Heart left ventricle (tissue), 16 donors: ENCODE data around the gene ALCAM. TPM values are rescaled to one million over a fixed set of nuclear protein-coding genes. Genes with fewer than 3 reads are reported as not detected.

Experiments
- ATAC-seq, 4 donors: fragments of 200-7000 bp; cut with Tn5 transposase; one replicate each; pipeline ENCODE4 v1.9.1; 2020 to 2022; ENCODE audit warnings: moderate library complexity in 4 of 4, mild to moderate bottlenecking in 3 of 4, moderate number of reproducible peaks in 1 of 4
- DNase-seq, 5 donors: peaks; one replicate each; pipeline ENCODE4 v3.0.0-alpha.2; 2020
- H3K27ac ChIP-seq, 12 donors: fragments of 200-600 bp; sonication (generic) in 4 of 12; one replicate each; pipeline versions ENCODE4 v1.5.0 to v1.8.0; 2016 to 2022; ENCODE audit warnings: mild to moderate bottlenecking in 2 of 12
- H3K27me3 ChIP-seq, 9 donors: fragments of 200-600 bp; sonication (generic) in 2 of 9; one replicate each; pipeline versions ENCODE4 v1.5.1 to v1.8.0; 2016 to 2022; ENCODE audit warnings: mild to moderate bottlenecking in 3 of 9
- H3K36me3 ChIP-seq, 9 donors: fragments of 200-600 bp; sonication (generic) in 2 of 9; one replicate each; pipeline versions ENCODE4 v1.5.0 to v1.8.0; 2018 to 2022; ENCODE audit warnings: mild to moderate bottlenecking in 2 of 9
- H3K4me1 ChIP-seq, 12 donors: fragments of 200-600 bp; sonication (generic) in 4 of 12; one replicate each; pipeline versions ENCODE4 v1.5.0 to v1.8.0; 2016 to 2022; ENCODE audit warnings: mild to moderate bottlenecking in 3 of 12
- H3K4me3 ChIP-seq, 12 donors: fragments of 200-600 bp; sonication (generic) in 4 of 12; one replicate each; pipeline versions ENCODE4 v1.5.0 to v1.8.0; 2017 to 2022; ENCODE audit warnings: mild to moderate bottlenecking in 9 of 12, moderate library complexity in 4 of 12
- H3K9me3 ChIP-seq, 12 donors: fragments of 200-600 bp; sonication (generic) in 4 of 12; one replicate each; pipeline versions ENCODE4 v1.5.0 to v1.8.0; 2016 to 2022; ENCODE audit warnings: mild to moderate bottlenecking in 1 of 12
- CTCF ChIP-seq, 12 donors: fragments of 200-600 bp; sonication (generic) in 4 of 12; IDR thresholded peaks; one replicate each; pipeline versions ENCODE4 v1.5.0 to v1.8.0; 2018 to 2022; ENCODE audit warnings: antibody characterized with exemption in 12 of 12, mild to moderate bottlenecking in 5 of 12
- POLR2A ChIP-seq, 2 donors: fragments of 450-650 bp; IDR thresholded peaks; one replicate each; pipeline ENCODE4 v1.6.1; 2017; ENCODE audit warnings: antibody characterized with exemption in 2 of 2, mild to moderate bottlenecking in 2 of 2, moderate library complexity in 2 of 2
- WGBS, 4 donors: extraction: QIAGEN DNeasy Blood & Tissue Kit in 2 of 4; methylation state at CpG; one replicate each; pipeline versions ENCODE4 v1.1.5 to v1.1.7; 2013 to 2018; 5-methylcytosine and 5-hydroxymethylcytosine counted together
- intact Hi-C, 10 donors: fragments of 100-400 bp; cut with DNase I; formaldehyde crosslinking; loops; one replicate each; pipeline versions ENCODE4 v1.11.1 to v1.14.2; 2022
- polyA plus RNA-seq, 2 donors: library from polyadenylated mRNA; stranded (reverse); fragments of 200-250 nt; gene quantifications; one replicate each; pipeline ENCODE4 v1.2.3, GENCODE V29; 2013
- total RNA-seq, 9 donors: library from RNA; depleted of rRNA in 2 of 9; stranded (reverse); fragments of >200 nt in 2 of 9; fragmentation: NEBNext Ultra II Directional in 3 of 9; extraction: Animal tissue kit (Norgen Biotek cat#: 25700) in 3 of 9; gene quantifications; one replicate each; pipeline versions ENCODE4 v1.1.0 to v1.2.4, GENCODE V29; 2016 to 2023
- donor health status: ischemic (EF 13 %, LVEDD 7.1; RV severe dilation, severe dysfunction).
- donor health status: healthy with polysubstance abuse.
- donor health status: DM: no; HTN: yes; CAD: no.
- donor health status: DM: no; HTN: no; CAD: no.
- donor health status: ischemic (EF 25% LVEDD 6.9; RV normal size, moderate dysfunction).
- donor health status: ischemic (EF 25% LVEDD 5.7; RV mildly dilated, moderate dysfunction).
- donor health status: healthy.
- donor health status: DM: yes; HTN: yes; CAD: no.
- donor health status: ischemic (EF 35%, LVEDD 5.7; RV mildly dilated, moderate dysfunction).
- donor health status: nonischemic (EF 11% LVEDD 7.7; RV severe dilation, severe dysfunction).
- donor health status: DM: yes; HTN: yes; CAD: no.
- donor health status: PGD.
- donor health status: ischemic (EF 29% LVEDD 5.4; RV normal size, mild dysfunction).
- donor health status: nonischemic (EF 23%, LVEDD 6.1; RV moderate dilation, normal function).

The ALCAM gene
- total and polyA plus RNA-seq, 11 donors, result 0.91 to 19.9 (median 5.5) TPM

- intact Hi-C loops, result no loop called here
- no peak for DNase-seq
- H3K4me1 ChIP-seq, result no peaks in the 10 kb centered on the region
- H3K36me3 ChIP-seq, result no peaks in the 10 kb centered on the region
- no peak for ATAC-seq
- no peak overlapping the region for H3K27ac ChIP-seq
- H3K27me3 ChIP-seq, result no peaks in the 10 kb centered on the region
- 53 to 76% (median 66%) methylated on average over 2 of the region's 2 CpGs for WGBS, 4 donors
- H3K4me3 ChIP-seq, result no peak overlapping the region
- H3K9me3 ChIP-seq, result peaks cover 0 to 7% (median 0%) of the 10 kb centered on the region in 12 donors
- TF ChIP-seq POLR2A (IDR thresholded peaks at IDR 0.05) (no peak), CTCF (IDR thresholded peaks at IDR 0.05) (no peak)
These were observed 43.5 kb upstream of the ALCAM start for GRCh38 chr3:105323274-105323599.

- 37 to 45% (median 41%) methylated on average over 1 of the region's 1 CpG for WGBS, 4 donors
- ATAC-seq, result no peak
- Histone ChIP-seq H3K4me1 (no peaks in the 10 kb centered on the region), H3K36me3 (no peaks in the 10 kb centered on the region), H3K27ac (no peak overlapping the region), H3K27me3 (no peaks in the 10 kb centered on the region), H3K9me3 (peaks cover 0 to 7% (median 0%) of the 10 kb centered on the region in 12 donors), H3K4me3 (no peak overlapping the region)
- no peak for TF ChIP-seq CTCF (IDR thresholded peaks at IDR 0.05)
- no peak for DNase-seq
- intact Hi-C loops, result no loop called here
These were observed 41.8 kb upstream of the ALCAM start for GRCh38 chr3:105324951-105325350.

GRCh38 chr3:105327662-105328337 is 38.9 kb upstream of the ALCAM start:
- no peaks in the 10 kb centered on the region for H3K36me3 ChIP-seq
- H3K4me1 ChIP-seq, result no peaks in the 10 kb centered on the region
- no peak for DNase-seq
- H3K9me3 ChIP-seq, result peaks cover 0 to 26% (median 2%) of the 10 kb centered on the region in 12 donors
- no peak for ATAC-seq
- intact Hi-C loops, result no loop called here
- H3K27me3 ChIP-seq, result no peaks in the 10 kb centered on the region
- TF ChIP-seq POLR2A (IDR thresholded peaks at IDR 0.05), result no peak
- no peak for TF ChIP-seq CTCF (IDR thresholded peaks at IDR 0.05)
- H3K4me3 ChIP-seq, result no peak overlapping the region
- no peak overlapping the region for H3K27ac ChIP-seq

GRCh38 chr3:105328338-105328730 is 38.4 kb upstream of the ALCAM start:
- H3K4me3 ChIP-seq, result no peak overlapping the region
- H3K4me1 ChIP-seq, result no peaks in the 10 kb centered on the region
- H3K27me3 ChIP-seq, result no peaks in the 10 kb centered on the region
- H3K36me3 ChIP-seq, result no peaks in the 10 kb centered on the region
- H3K27ac ChIP-seq, result no peak overlapping the region
- intact Hi-C loops, result no loop called here
- no peak for DNase-seq
- WGBS, 4 donors, result 60 to 81% (median 71%) methylated on average over 2 of the region's 2 CpGs
- H3K9me3 ChIP-seq, result peaks cover 0 to 31% (median 4%) of the 10 kb centered on the region in 12 donors
- no peak for ATAC-seq
- no peak for TF ChIP-seq POLR2A (IDR thresholded peaks at IDR 0.05)
- TF ChIP-seq CTCF (IDR thresholded peaks at IDR 0.05), result no peak
